DOHH2 (cell line): Measurements from ENCODE around the gene DCLK2.

ENCODE experiments used
- H3F3A ChIP-seq: fragments of 200-600 bp; sonication (generic), shearing (Covaris generic); 2 replicates; pipeline ENCODE4 v1.6.0; 2016; ENCODE audit warnings: antibody characterized with exemption, mild to moderate bottlenecking; ENCODE audit not compliant: control insufficient read depth, insufficient read depth
- H3K27ac ChIP-seq: fragments of 200-600 bp; sonication (generic); 2 replicates; pipeline ENCODE4 v1.5.1; 2014; ENCODE audit warnings: low read depth, mild to moderate bottlenecking, low read length, moderate library complexity
- H3K27me3 ChIP-seq: fragments of 200-600 bp; sonication (generic); 2 replicates; pipeline ENCODE4 v1.6.1; 2014; ENCODE audit warnings: mild to moderate bottlenecking, low read length, mixed read lengths; ENCODE audit not compliant: control insufficient read depth
- H3K36me3 ChIP-seq: fragments of 200-600 bp; sonication (generic); 2 replicates; pipeline ENCODE4 v1.6.1; 2014; ENCODE audit warnings: mild to moderate bottlenecking, low read length, moderate library complexity, mixed read lengths; ENCODE audit not compliant: control insufficient read depth
- H3K4me1 ChIP-seq: fragments of 200-600 bp; sonication (generic); 2 replicates; pipeline ENCODE4 v1.6.1; 2014; ENCODE audit warnings: mild to moderate bottlenecking, low read length, mixed read lengths; ENCODE audit not compliant: control insufficient read depth
- H3K4me2 ChIP-seq: fragments of 200-600 bp; sonication (generic); 2 replicates; pipeline ENCODE4 v1.6.0; 2014; ENCODE audit warnings: mild to moderate bottlenecking, low read length, moderate library complexity
- H3K4me3 ChIP-seq: fragments of 200-600 bp; sonication (generic); 2 replicates; pipeline ENCODE4 v1.5.1; 2014; ENCODE audit warnings: mild to moderate bottlenecking, low read length, mixed read lengths
- H3K79me2 ChIP-seq: fragments of 200-600 bp; sonication (generic); 2 replicates; pipeline ENCODE4 v1.6.1; 2014; ENCODE audit warnings: mild to moderate bottlenecking, low read length, mixed read lengths; ENCODE audit not compliant: control insufficient read depth
- H3K9me2 ChIP-seq: fragments of 200-600 bp; sonication (generic); replicated peaks from 2 replicates; pipeline ENCODE4 v1.6.1; 2014; ENCODE audit warnings: mild to moderate bottlenecking, low read length, mixed read lengths; ENCODE audit not compliant: control insufficient read depth
- H3K9me3 ChIP-seq: fragments of 200-600 bp; sonication (generic); 2 replicates; pipeline ENCODE4 v1.6.1; 2014; ENCODE audit warnings: antibody characterized with exemption, low read length, mixed read lengths; ENCODE audit not compliant: control insufficient read depth, insufficient read depth
- H4K20me1 ChIP-seq: fragments of 200-600 bp; sonication (generic); 2 replicates; pipeline ENCODE4 v1.6.0; 2014; ENCODE audit warnings: low read depth, mild to moderate bottlenecking, antibody characterized with exemption, low read length, moderate library complexity; ENCODE audit not compliant: control insufficient read depth, insufficient read depth
- EZH2phosphoT487 ChIP-seq: fragments of 200-600 bp; sonication (generic); IDR thresholded peaks from 2 replicates; pipeline ENCODE4 v1.6.1; 2017; ENCODE audit warnings: borderline replicate concordance, mild to moderate bottlenecking, antibody characterized with exemption, low read length, moderate library complexity, mixed read lengths
- TF ChIP-seq, protein P1 (sequence below): fragments of 200-600 bp; sonication (generic); IDR thresholded peaks from one replicate; pipeline ENCODE4 v1.5.1; 2014; ENCODE audit warnings: antibody characterized with exemption, mild to moderate bottlenecking, low read depth, low read length; ENCODE audit not compliant: poor library complexity, severe bottlenecking

DCLK2 gene

DNA sequence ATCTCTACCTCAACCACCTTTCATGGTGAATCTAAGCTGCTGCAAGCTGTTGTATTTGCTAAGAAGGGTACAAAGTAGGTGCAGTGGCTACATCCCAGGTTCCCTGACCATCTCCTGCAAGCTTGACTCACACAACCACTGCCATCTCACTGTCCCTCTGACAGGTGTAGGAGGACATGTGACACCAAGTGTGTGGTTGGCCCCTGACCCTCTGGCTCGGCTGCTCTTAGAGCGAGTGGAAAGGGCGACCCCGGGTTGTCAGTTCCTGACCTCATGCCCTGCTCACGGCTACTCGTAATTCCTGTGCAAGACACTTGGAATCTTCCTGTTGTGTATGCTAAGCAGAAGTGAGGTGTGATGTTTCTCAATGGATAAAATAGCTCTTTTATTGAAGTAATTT, 184.4 kb downstream of the DCLK2 start:
- TF ChIP-seq EZH2phosphoT487: no peak
- TF ChIP-seq, protein P1, sequence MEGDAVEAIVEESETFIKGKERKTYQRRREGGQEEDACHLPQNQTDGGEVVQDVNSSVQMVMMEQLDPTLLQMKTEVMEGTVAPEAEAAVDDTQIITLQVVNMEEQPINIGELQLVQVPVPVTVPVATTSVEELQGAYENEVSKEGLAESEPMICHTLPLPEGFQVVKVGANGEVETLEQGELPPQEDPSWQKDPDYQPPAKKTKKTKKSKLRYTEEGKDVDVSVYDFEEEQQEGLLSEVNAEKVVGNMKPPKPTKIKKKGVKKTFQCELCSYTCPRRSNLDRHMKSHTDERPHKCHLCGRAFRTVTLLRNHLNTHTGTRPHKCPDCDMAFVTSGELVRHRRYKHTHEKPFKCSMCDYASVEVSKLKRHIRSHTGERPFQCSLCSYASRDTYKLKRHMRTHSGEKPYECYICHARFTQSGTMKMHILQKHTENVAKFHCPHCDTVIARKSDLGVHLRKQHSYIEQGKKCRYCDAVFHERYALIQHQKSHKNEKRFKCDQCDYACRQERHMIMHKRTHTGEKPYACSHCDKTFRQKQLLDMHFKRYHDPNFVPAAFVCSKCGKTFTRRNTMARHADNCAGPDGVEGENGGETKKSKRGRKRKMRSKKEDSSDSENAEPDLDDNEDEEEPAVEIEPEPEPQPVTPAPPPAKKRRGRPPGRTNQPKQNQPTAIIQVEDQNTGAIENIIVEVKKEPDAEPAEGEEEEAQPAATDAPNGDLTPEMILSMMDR: no peak
- Histone ChIP-seq H3K79me2 (no peaks in the 10 kb centered on the region), H3K9me2 (no peaks in the 10 kb centered on the region), H3K27me3 (no peaks in the 10 kb centered on the region), H3K27ac (no peak overlapping the region), H3K9me3 (no peaks in the 10 kb centered on the region), H3K4me1 (no peaks in the 10 kb centered on the region), H4K20me1 (no peaks in the 10 kb centered on the region), H3F3A (no peaks in the 10 kb centered on the region), H3K36me3 (no peaks in the 10 kb centered on the region), H3K4me3 (no peak overlapping the region), H3K4me2 (no peak overlapping the region)

DNA sequence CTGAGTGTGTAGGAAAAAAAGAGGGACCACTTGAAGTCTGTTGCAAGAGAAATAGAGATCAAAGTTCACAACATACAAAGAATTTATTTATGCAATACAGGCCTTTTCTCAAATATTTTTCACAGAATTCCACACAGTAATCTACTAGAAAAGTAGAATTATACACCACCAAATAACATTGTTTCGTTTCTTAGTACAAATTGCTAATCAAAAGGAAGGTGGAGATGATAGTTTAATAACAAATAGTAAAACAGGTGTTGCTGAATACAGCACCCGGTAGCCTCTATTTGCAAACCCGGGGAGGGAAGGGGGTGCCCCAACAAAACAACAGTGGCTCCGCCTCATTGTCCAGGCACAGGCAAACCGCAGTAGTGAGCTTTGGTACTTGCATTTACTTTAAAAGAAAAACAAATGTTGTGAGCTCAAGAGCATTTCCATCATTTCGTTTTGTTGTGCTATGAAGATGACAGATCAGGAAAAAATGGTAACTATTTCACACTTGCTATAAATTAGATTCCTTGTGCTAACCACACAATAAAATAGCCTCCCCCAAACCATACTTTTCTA, 186.4 kb downstream of the DCLK2 start:
- no peaks in the 10 kb centered on the region for H3K79me2 ChIP-seq

DNA sequence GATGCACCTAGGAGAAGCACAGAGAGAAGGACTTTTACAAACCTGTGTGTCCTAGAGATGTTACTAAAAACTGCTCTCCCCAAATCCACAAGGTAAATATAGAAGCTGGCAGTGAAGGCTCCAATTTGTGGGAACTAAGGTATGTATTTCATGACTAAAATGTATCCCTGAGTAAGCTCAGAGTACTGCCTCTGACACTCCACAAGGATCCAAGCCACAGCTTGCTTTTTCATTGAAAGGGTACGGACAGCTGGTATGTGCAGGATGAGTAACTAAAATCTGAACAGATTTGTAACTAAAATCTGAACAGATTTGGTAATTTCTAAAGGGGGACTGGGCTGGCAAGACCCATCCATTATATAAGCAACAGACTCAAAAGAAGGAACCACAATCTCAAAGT, 187.6 kb downstream of the DCLK2 start:
- Histone ChIP-seq H3K27me3 (no peaks in the 10 kb centered on the region), H3K36me3 (no peaks in the 10 kb centered on the region), H3K4me1 (no peaks in the 10 kb centered on the region), H3K27ac (no peak overlapping the region), H3K9me3 (no peaks in the 10 kb centered on the region), H4K20me1 (no peaks in the 10 kb centered on the region), H3K79me2 (no peaks in the 10 kb centered on the region), H3K4me3 (no peak overlapping the region), H3K4me2 (no peak overlapping the region), H3F3A (no peaks in the 10 kb centered on the region), H3K9me2 (no peaks in the 10 kb centered on the region)
- TF ChIP-seq EZH2phosphoT487: no peak
- TF ChIP-seq, protein P1: no peak

More for the DNA sequence above, 186.4 kb downstream of the DCLK2 start:
- H3K9me2 ChIP-seq: no peaks in the 10 kb centered on the region
- no peaks in the 10 kb centered on the region for H3K4me1 ChIP-seq
- TF ChIP-seq, protein P1: no peak
- no peak for TF ChIP-seq EZH2phosphoT487
- H3F3A ChIP-seq: no peaks in the 10 kb centered on the region
- no peaks in the 10 kb centered on the region for H3K9me3 ChIP-seq
- H3K4me2 ChIP-seq: no peak overlapping the region
- H3K27me3 ChIP-seq: no peaks in the 10 kb centered on the region
- no peaks in the 10 kb centered on the region for H3K36me3 ChIP-seq
- H3K4me3 ChIP-seq: no peak overlapping the region
- no peaks in the 10 kb centered on the region for H4K20me1 ChIP-seq
- no peak overlapping the region for H3K27ac ChIP-seq

DNA sequence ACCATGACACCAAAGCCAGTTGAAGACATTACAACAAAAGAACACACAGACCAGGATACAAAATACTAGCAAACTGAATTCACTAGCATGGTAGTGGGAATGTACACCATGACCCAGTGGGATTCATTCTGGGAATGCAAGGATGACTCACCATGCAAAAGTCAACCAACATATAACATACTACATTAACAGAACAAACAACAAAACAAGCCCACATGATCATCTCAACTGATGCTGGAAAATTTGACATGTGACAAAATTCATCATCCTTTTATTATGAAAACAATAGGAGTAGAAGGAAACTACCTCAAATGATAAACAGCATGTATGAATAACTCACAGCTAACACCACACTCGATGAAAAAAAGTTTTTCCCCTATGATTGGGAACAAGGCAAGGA, 190.2 kb downstream of the DCLK2 start:
- Histone ChIP-seq H3K27me3 (no peaks in the 10 kb centered on the region), H3K9me3 (no peaks in the 10 kb centered on the region), H3K27ac (no peak overlapping the region), H3K4me1 (no peaks in the 10 kb centered on the region), H3K36me3 (no peaks in the 10 kb centered on the region), H3K79me2 (no peaks in the 10 kb centered on the region), H4K20me1 (no peaks in the 10 kb centered on the region), H3K4me2 (no peak overlapping the region), H3F3A (no peaks in the 10 kb centered on the region), H3K9me2 (no peaks in the 10 kb centered on the region), H3K4me3 (no peak overlapping the region)
- TF ChIP-seq, protein P1: no peak
- no peak for TF ChIP-seq EZH2phosphoT487
